Kidney tubule cell (primary cell): Measurements from ENCODE around the gene FXYD2.
"Not testable (repeated sequence)": the region's sequence is repeated elsewhere in the genome, so short reads cannot be mapped to it uniquely, and the experiment has no call there.

Experiments
- DNase-seq: peaks from one replicate; pipeline ENCODE4 v3.0.0-alpha.2; 2018; ENCODE audit warnings: low spot score

Gene FXYD2

GRCh38 chr11:117820071-117820470 lies 4.5 kb downstream of the FXYD2 start:
- peak; percentile 63 for DNase-seq

- DNase-seq = peak; percentile 86
Measured at GRCh38 chr11:117819096-117820040, 5.2 kb downstream of the FXYD2 start.

GRCh38 chr11:117818041-117818873 lies 6.3 kb downstream of the FXYD2 start:
- peak; percentile 93 for DNase-seq

GRCh38 chr11:117817368-117818040 lies 7.0 kb downstream of the FXYD2 start:
- DNase-seq = peak; percentile 95

- DNase-seq = peak; percentile 58
Measured at GRCh38 chr11:117816846-117817367, 7.6 kb downstream of the FXYD2 start.

- DNase-seq = peak; percentile 78
Measured at GRCh38 chr11:117816151-117816741, 8.3 kb downstream of the FXYD2 start.

- DNase-seq = peak; percentile 78
Measured at GRCh38 chr11:117815262-117815803, 9.2 kb downstream of the FXYD2 start.

GRCh38 chr11:117814766-117815261 lies 9.7 kb downstream of the FXYD2 start:
- peak; percentile 99 for DNase-seq

GRCh38 chr11:117814204-117814765 lies 10.3 kb downstream of the FXYD2 start:
- DNase-seq = peak; percentile 94

- not testable (repeated sequence) for DNase-seq
Measured at GRCh38 chr11:117810056-117810451, 14.5 kb downstream of the FXYD2 start.

- peak; percentile 66 for DNase-seq
Measured at GRCh38 chr11:117809236-117810055, 15.1 kb downstream of the FXYD2 start.

GRCh38 chr11:117808784-117809183 lies 15.8 kb downstream of the FXYD2 start:
- DNase-seq = no peak

- DNase-seq = peak; percentile 73
Measured at GRCh38 chr11:117807482-117808327, 16.8 kb downstream of the FXYD2 start.

- DNase-seq = no peak
Measured at GRCh38 chr11:117806846-117807245, 17.7 kb downstream of the FXYD2 start.

GRCh38 chr11:117805045-117805444 lies 19.5 kb downstream of the FXYD2 start:
- DNase-seq = no peak

GRCh38 chr11:117803896-117804295 lies 20.6 kb downstream of the FXYD2 start:
- no peak for DNase-seq

GRCh38 chr11:117799634-117800033 lies 24.9 kb downstream of the FXYD2 start:
- no peak for DNase-seq

- DNase-seq = peak; percentile 47
Measured at GRCh38 chr11:117796872-117797529, 27.5 kb downstream of the FXYD2 start, which contains the start of gene DSCAML1. Gene DSCAML1 (minus strand): TSS chr11:117797216. CDS start chr11:117797079, 137 bp downstream.
